ENCODE results near the gene ANAPC15. TPM values are rescaled to one million over a fixed set of nuclear protein-coding genes. Genes with fewer than 3 reads are reported as not detected.
A peak's percentile ranks its signal among the peaks of the same experiment; 100 is the strongest.

Gene ANAPC15
- total RNA-seq, 1 experiment from 2014 or later = 75.4 TPM

DNA sequence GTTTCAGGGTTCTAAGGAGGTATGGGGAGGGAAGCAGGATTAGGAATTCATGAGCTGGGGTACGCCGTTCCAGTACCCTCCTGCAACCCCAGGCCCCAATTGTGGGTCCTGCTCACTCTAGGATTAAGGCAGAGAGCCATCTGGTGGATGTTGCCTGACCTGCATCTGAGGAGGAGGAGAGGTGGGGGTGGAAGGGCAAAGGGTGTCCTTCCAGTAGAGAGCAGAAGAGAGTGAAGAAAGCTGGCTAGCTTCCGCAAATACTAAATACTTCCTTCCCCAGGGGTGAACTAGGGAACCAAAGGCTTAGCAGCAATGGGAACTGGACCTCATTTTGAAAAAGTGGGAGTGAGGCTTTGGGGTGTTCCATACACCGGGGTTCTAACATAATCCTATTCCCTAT lies 21.2 kb downstream of the ANAPC15 start:
- ATAC-seq (peak; percentile 98), DNase-seq (ENCODE audit: low spot score) (peak; percentile 85)
- ChIA-PET CTCF (interaction anchor here (0.6 to 7.2 kb wide), 37 partner anchors 9 to 380 kb away, joined by 3 to 235 read pairs (median 6); partner anchors contain the start of genes ANAPC15, FOLR1, LAMTOR1 and RNF121), POLR2A (interaction anchor here (0.8 to 1.5 kb wide), 3 partner anchors 22 to 67 kb away, joined by 4 to 12 read pairs (median 4); partner anchors contain the start of gene ANAPC15)
- H3K9me3 Mint-ChIP-seq = no peaks in the 10 kb centered on the region
- H3K4me3 Mint-ChIP-seq = no peak overlapping the region
- TF ChIP-seq, protein P1, sequence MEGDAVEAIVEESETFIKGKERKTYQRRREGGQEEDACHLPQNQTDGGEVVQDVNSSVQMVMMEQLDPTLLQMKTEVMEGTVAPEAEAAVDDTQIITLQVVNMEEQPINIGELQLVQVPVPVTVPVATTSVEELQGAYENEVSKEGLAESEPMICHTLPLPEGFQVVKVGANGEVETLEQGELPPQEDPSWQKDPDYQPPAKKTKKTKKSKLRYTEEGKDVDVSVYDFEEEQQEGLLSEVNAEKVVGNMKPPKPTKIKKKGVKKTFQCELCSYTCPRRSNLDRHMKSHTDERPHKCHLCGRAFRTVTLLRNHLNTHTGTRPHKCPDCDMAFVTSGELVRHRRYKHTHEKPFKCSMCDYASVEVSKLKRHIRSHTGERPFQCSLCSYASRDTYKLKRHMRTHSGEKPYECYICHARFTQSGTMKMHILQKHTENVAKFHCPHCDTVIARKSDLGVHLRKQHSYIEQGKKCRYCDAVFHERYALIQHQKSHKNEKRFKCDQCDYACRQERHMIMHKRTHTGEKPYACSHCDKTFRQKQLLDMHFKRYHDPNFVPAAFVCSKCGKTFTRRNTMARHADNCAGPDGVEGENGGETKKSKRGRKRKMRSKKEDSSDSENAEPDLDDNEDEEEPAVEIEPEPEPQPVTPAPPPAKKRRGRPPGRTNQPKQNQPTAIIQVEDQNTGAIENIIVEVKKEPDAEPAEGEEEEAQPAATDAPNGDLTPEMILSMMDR (IDR thresholded peaks at IDR 0.05) = peak; percentile 49; the same call in 1 of the 2 replicates
- TF ChIP-seq, protein P2, sequence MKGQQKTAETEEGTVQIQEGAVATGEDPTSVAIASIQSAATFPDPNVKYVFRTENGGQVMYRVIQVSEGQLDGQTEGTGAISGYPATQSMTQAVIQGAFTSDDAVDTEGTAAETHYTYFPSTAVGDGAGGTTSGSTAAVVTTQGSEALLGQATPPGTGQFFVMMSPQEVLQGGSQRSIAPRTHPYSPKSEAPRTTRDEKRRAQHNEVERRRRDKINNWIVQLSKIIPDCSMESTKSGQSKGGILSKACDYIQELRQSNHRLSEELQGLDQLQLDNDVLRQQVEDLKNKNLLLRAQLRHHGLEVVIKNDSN (CRISPR knock-in tag; IDR thresholded peaks at IDR 0.05) = no peak
- no peaks in the 10 kb centered on the region for H3K27me3 Mint-ChIP-seq (ENCODE audit: low read depth)
- peaks cover 13% of the 10 kb centered on the region for H3K4me1 Mint-ChIP-seq
- no peaks in the 10 kb centered on the region for H3K36me3 Mint-ChIP-seq
- peak overlapping the region; percentile 75; the same call in 1 of the 2 replicates for H3K27ac Mint-ChIP-seq

DNA sequence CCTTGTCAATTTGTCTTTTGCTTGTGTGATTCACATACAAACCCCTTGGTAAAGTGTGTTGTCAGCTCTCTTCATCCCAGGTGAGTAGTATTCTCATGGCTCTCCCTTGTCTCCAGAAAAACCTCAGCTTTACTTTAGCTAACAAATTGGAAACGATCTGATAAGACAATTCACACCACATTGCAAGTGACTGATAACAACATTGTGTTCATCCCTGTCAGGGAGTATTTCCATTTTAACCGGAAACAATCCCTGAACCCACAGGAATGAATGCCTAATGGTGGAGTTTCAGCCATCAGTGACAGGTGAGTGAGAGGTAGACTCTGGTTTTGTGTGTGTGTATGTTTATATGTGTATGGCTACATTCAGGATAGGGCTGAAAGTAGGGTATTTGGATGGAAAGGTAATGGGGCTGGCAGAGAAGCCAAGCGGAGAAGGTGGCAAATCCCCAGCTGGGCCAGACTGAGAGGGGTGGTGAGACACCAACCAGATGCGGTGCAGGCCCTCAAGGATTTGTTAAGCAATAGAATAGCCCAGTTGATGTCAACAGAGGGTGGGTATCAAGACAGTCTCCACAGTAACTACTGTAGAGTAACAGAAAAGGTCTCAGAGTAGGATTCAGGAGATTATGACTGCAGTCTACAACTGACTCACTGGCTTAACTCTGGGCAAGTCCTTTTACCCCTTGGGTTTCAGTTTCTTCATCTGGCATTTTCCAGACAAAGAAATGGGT lies 24.3 kb downstream of the ANAPC15 start:
- peaks cover 16% of the 10 kb centered on the region for H3K4me1 Mint-ChIP-seq
- no peak for DNase-seq (ENCODE audit: low spot score)
- CTCF ChIA-PET = interaction anchor here (4.1 kb wide), 1 partner anchor 63 kb away, joined by 31 read pairs; no protein-coding TSS in a partner anchor
- no peak overlapping the region for H3K27ac Mint-ChIP-seq
- POLR2A ChIA-PET = no interaction called here
- TF ChIP-seq NFE2L1 (CRISPR knock-in tag; IDR thresholded peaks at IDR 0.05) (no peak), ZNF263 (CRISPR knock-in tag; IDR thresholded peaks at IDR 0.05; ENCODE audit: low read depth) (no peak), SP1 (CRISPR knock-in tag; conservative IDR thresholded peaks at IDR 0.05) (no peak), FOXP1 (CRISPR knock-in tag; IDR thresholded peaks at IDR 0.05; ENCODE audit: borderline replicate concordance) (no peak), SOX15 (CRISPR knock-in tag; IDR thresholded peaks at IDR 0.05) (no peak), ZNF671 (CRISPR knock-in tag; IDR thresholded peaks at IDR 0.05) (no peak)
- TF ChIP-seq, protein P3, sequence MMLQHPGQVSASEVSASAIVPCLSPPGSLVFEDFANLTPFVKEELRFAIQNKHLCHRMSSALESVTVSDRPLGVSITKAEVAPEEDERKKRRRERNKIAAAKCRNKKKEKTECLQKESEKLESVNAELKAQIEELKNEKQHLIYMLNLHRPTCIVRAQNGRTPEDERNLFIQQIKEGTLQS (CRISPR knock-in tag; conservative IDR thresholded peaks at IDR 0.05) = no peak
- TF ChIP-seq, protein P4, sequence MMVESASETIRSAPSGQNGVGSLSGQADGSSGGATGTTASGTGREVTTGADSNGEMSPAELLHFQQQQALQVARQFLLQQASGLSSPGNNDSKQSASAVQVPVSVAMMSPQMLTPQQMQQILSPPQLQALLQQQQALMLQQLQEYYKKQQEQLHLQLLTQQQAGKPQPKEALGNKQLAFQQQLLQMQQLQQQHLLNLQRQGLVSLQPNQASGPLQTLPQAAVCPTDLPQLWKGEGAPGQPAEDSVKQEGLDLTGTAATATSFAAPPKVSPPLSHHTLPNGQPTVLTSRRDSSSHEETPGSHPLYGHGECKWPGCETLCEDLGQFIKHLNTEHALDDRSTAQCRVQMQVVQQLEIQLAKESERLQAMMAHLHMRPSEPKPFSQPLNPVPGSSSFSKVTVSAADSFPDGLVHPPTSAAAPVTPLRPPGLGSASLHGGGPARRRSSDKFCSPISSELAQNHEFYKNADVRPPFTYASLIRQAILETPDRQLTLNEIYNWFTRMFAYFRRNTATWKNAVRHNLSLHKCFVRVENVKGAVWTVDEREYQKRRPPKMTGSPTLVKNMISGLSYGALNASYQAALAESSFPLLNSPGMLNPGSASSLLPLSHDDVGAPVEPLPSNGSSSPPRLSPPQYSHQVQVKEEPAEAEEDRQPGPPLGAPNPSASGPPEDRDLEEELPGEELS (CRISPR knock-in tag; IDR thresholded peaks at IDR 0.05) = no peak
- H3K9me3 Mint-ChIP-seq = no peaks in the 10 kb centered on the region
- 0 out of 2 replicates have a peak, but pooled peaks cover 2% of the 10 kb centered on the region for H3K36me3 Mint-ChIP-seq
- no peak overlapping the region for H3K4me3 Mint-ChIP-seq
- ATAC-seq = no peak
- H3K27me3 Mint-ChIP-seq (ENCODE audit: low read depth) = no peaks in the 10 kb centered on the region

DNA sequence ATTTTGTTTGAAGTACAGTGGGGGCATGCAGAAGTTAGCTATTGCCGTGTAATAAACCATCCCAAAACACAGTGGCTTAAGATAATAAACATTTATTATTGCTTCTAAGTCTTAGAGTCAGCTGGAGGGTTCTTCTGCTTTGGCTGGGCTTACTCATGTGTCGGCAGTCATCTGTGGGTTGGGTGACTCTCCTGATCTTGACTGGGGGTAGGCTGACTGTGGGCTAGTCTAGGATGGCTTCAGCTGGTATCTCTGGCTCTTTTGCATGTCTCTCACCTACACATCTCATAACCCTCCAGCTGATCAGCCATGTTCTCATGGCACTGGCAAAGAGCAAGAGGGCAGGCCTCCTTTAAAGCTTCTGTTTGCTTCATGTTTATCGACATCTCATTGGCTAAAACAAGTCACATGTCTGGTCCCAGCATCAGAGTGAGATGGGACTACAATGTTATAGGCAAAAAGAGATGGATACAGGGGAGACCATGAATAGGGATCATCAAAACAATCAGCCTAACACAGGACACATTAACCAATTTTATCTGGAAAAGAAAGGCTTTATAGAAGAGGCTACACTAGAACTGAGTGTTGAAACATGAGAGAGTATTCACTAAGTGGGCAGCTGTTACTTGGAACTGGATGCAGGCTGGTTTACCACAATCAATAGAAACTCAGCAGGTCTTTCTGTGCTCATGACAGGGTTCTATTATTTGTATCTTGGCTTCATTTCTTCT lies 26.7 kb downstream of the ANAPC15 start:
- CTCF ChIA-PET = interaction anchor here (0.8 to 4.1 kb wide), 10 partner anchors 11 to 345 kb away, joined by 3 to 31 read pairs (median 4); no protein-coding TSS in a partner anchor
- Mint-ChIP-seq H3K9me3 (no peaks in the 10 kb centered on the region), H3K4me3 (no peak overlapping the region), H3K4me1 (peaks cover 9% of the 10 kb centered on the region), H3K36me3 (0 out of 2 replicates have a peak, but pooled peaks cover 2% of the 10 kb centered on the region), H3K27ac (peak overlapping the region; percentile 27; the same call in 1 of the 2 replicates), H3K27me3 (ENCODE audit: low read depth) (no peaks in the 10 kb centered on the region)
- ATAC-seq (peak; percentile 45), DNase-seq (ENCODE audit: low spot score) (no peak)
- TF ChIP-seq, protein P2 (CRISPR knock-in tag; IDR thresholded peaks at IDR 0.05) = peak; percentile 61; the same call in 1 of the 2 replicates
- TF ChIP-seq, protein P5, sequence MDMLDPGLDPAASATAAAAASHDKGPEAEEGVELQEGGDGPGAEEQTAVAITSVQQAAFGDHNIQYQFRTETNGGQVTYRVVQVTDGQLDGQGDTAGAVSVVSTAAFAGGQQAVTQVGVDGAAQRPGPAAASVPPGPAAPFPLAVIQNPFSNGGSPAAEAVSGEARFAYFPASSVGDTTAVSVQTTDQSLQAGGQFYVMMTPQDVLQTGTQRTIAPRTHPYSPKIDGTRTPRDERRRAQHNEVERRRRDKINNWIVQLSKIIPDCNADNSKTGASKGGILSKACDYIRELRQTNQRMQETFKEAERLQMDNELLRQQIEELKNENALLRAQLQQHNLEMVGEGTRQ (CRISPR knock-in tag; IDR thresholded peaks at IDR 0.05) = peak; percentile 79
- TF ChIP-seq ZNF423 (CRISPR knock-in tag; IDR thresholded peaks at IDR 0.05) = no peak
- POLR2A ChIA-PET = interaction anchor here (1.7 kb wide), 1 partner anchor 60 kb away, joined by 4 read pairs; no protein-coding TSS in a partner anchor

All from WTC11 (cell line).